A549 (cell line): ENCODE data around the gene TPCN2.

Source experiments
- MYC ChIP-seq: IDR thresholded peaks from 2 replicates; pipeline ENCODE4 v1.6.1; 2012; ENCODE audit warnings: mild to moderate bottlenecking, inconsistent platforms, low read length, improper control_type of control experiment, borderline replicate concordance
- SMC3 ChIP-seq: fragments of >200 bp; sonication (Bioruptor Twin); formaldehyde crosslinking; IDR thresholded peaks from 3 replicates; pipeline ENCODE4 v1.6.1; 2018; ENCODE audit warnings: inconsistent platforms

GRCh38 chr11:69108030-69108429 is 59.3 kb downstream of the TPCN2 start:
- no peak for TF ChIP-seq MYC
- TF ChIP-seq SMC3: no peak
